Loucy (cell line): ENCODE measurements around the gene SCGB2A2.

Experiments
- H2AFZ ChIP-seq: fragments of 200-600 bp; sonication (generic); 2 replicates; pipeline ENCODE4 v1.6.0; 2016; ENCODE audit warnings: antibody characterized with exemption, mild to moderate bottlenecking, low read length, moderate library complexity
- H3F3A ChIP-seq: fragments of 200-600 bp; 2 replicates; pipeline ENCODE4 v1.6.0; 2016; ENCODE audit warnings: antibody characterized with exemption, low read depth, mild to moderate bottlenecking
- H3K27me3 ChIP-seq: fragments of 200-600 bp; sonication (generic); 2 replicates; pipeline ENCODE4 v1.6.1; 2014; ENCODE audit warnings: low read length, mild to moderate bottlenecking; ENCODE audit not compliant: insufficient read depth, poor library complexity, severe bottlenecking
- H3K36me3 ChIP-seq: fragments of 200-600 bp; sonication (generic); 2 replicates; pipeline ENCODE4 v1.6.1; 2016; ENCODE audit warnings: low read length; ENCODE audit not compliant: insufficient read depth
- H3K4me1 ChIP-seq: fragments of 200-600 bp; sonication (generic); 2 replicates; pipeline ENCODE4 v1.5.1; 2014; ENCODE audit warnings: low read length, mild to moderate bottlenecking; ENCODE audit not compliant: insufficient read depth, poor library complexity, severe bottlenecking
- H3K4me2 ChIP-seq: fragments of 200-600 bp; sonication (generic); 2 replicates; pipeline ENCODE4 v1.6.0; 2014; ENCODE audit warnings: antibody characterized with exemption, low read length, low read depth, mild to moderate bottlenecking; ENCODE audit not compliant: poor library complexity, severe bottlenecking
- H3K4me3 ChIP-seq: fragments of 200-600 bp; sonication (generic); 2 replicates; pipeline ENCODE4 v1.5.1; 2014; ENCODE audit warnings: low read length, mild to moderate bottlenecking, mixed read lengths; ENCODE audit not compliant: poor library complexity, severe bottlenecking
- H3K79me2 ChIP-seq: fragments of 200-600 bp; sonication (generic); 2 replicates; pipeline ENCODE4 v1.6.1; 2014; ENCODE audit warnings: low read length; ENCODE audit not compliant: insufficient read depth
- H3K9ac ChIP-seq: fragments of 200-600 bp; sonication (generic); 2 replicates; pipeline ENCODE4 v1.6.0; 2014; ENCODE audit warnings: mild to moderate bottlenecking, low read depth, low read length, moderate library complexity; ENCODE audit not compliant: poor library complexity, severe bottlenecking
- H3K9me2 ChIP-seq: fragments of 200-600 bp; sonication (generic); replicated peaks from 2 replicates; pipeline ENCODE4 v1.6.1; 2016; ENCODE audit warnings: low read depth, low read length, mixed read lengths
- H3K9me3 ChIP-seq: fragments of 200-600 bp; sonication (generic); 2 replicates; pipeline ENCODE4 v1.6.1; 2014; ENCODE audit warnings: mild to moderate bottlenecking, antibody characterized with exemption, low read length, low read depth; ENCODE audit not compliant: insufficient read depth
- H4K20me1 ChIP-seq: fragments of 200-600 bp; sonication (generic); 2 replicates; pipeline ENCODE4 v1.6.0; 2014; ENCODE audit warnings: antibody characterized with exemption, low read length, mild to moderate bottlenecking; ENCODE audit not compliant: insufficient read depth, poor library complexity, severe bottlenecking
- CTCF ChIP-seq: fragments of 200-600 bp; sonication (generic); conservative IDR thresholded peaks from 2 replicates; pipeline ENCODE4 v1.5.1; 2014; ENCODE audit warnings: mild to moderate bottlenecking, antibody characterized with exemption, low read length
- EZH2phosphoT487 ChIP-seq: fragments of 200-600 bp; IDR thresholded peaks from 2 replicates; pipeline ENCODE4 v1.6.1; 2018; ENCODE audit warnings: antibody characterized with exemption, mild to moderate bottlenecking, moderate library complexity, borderline replicate concordance

The SCGB2A2 gene

GRCh38 chr11:62309991-62310390, 40.0 kb downstream of the SCGB2A2 start:
- H3K9me2 ChIP-seq: no peaks in the 10 kb centered on the region
- H3K9me3 ChIP-seq: no peaks in the 10 kb centered on the region
- H3K27me3 ChIP-seq: no peaks in the 10 kb centered on the region
- H3K79me2 ChIP-seq: no peaks in the 10 kb centered on the region
- H3K4me2 ChIP-seq: no peak overlapping the region
- no peak overlapping the region for H3K9ac ChIP-seq
- no peaks in the 10 kb centered on the region for H3K4me1 ChIP-seq
- TF ChIP-seq EZH2phosphoT487 (no peak), CTCF (no peak)
- no peak overlapping the region for H2AFZ ChIP-seq
- no peaks in the 10 kb centered on the region for H4K20me1 ChIP-seq
- no peaks in the 10 kb centered on the region for H3F3A ChIP-seq
- no peak overlapping the region for H3K4me3 ChIP-seq
- no peaks in the 10 kb centered on the region for H3K36me3 ChIP-seq

DNA sequence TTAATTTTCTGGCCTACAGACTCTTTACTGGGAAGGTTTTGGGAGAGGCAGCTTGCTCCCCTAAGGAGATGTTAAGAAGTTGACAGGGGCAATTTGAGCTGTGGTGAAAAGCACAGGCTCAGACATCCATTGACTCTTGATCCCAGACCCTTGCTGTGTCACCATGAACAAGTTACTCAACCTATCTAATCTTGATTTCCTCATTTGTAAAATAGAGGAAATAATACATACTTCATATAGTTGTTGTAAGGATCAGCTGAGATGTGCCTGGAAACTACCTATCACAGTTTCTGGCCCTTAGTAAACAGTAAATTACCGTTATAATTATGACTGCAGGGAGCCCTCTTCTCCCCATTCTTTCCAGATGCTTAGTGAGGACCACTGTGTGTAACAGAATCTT, 45.5 kb downstream of the SCGB2A2 start:
- Histone ChIP-seq H3K9ac (no peak overlapping the region), H3K9me2 (no peaks in the 10 kb centered on the region), H3K9me3 (no peaks in the 10 kb centered on the region), H3K4me1 (no peaks in the 10 kb centered on the region), H3K27me3 (no peaks in the 10 kb centered on the region), H3K4me2 (no peak overlapping the region), H3F3A (no peaks in the 10 kb centered on the region), H3K79me2 (no peaks in the 10 kb centered on the region), H4K20me1 (no peaks in the 10 kb centered on the region), H3K4me3 (no peak overlapping the region), H3K36me3 (no peaks in the 10 kb centered on the region), H2AFZ (no peak overlapping the region)
- TF ChIP-seq EZH2phosphoT487 (no peak), CTCF (no peak)

DNA sequence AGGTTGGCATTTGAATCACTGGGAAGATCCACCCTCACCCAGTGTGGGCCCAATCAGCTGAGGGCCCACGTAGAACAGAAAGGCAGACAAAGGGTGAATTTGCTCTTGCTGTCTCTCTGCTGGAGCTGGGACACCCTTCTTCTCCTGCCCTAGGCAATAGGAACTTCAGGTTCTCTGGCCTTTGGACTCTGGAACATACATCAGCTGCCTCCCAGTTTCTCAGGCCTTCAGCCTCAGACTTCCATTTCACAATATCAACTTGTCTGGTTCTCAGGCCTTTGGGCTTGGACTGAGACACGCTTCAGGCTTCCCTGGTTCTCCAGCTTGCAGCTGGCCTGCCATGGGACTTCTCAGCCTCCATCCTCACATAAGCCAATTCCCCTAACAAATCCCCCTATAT, 52.6 kb downstream of the SCGB2A2 start:
- TF ChIP-seq EZH2phosphoT487 (no peak), CTCF (no peak)
- H3K9me3 ChIP-seq: no peaks in the 10 kb centered on the region
- H3K9ac ChIP-seq: no peak overlapping the region

More for the DNA sequence above, 52.6 kb downstream of the SCGB2A2 start:
- Histone ChIP-seq H4K20me1 (no peaks in the 10 kb centered on the region), H3K79me2 (no peaks in the 10 kb centered on the region), H3K36me3 (no peaks in the 10 kb centered on the region), H3K4me2 (no peak overlapping the region), H3K9me2 (no peaks in the 10 kb centered on the region), H3K4me1 (no peaks in the 10 kb centered on the region), H3K27me3 (no peaks in the 10 kb centered on the region), H2AFZ (no peak overlapping the region), H3F3A (no peaks in the 10 kb centered on the region), H3K4me3 (no peak overlapping the region)
